CD4-positive, alpha-beta T cell treated with Interleukin-10 for 1 hour (primary cell): Measurements from ENCODE around the gene SEL1L2.

Experiments used
- DNase-seq: peaks from one replicate; pipeline ENCODE4 v3.0.0-alpha.2; 2020

The SEL1L2 gene

GRCh38 chr20:13809373-13809772, 181.0 kb downstream of the SEL1L2 start:
- DNase-seq = no peak

- DNase-seq = no peak
These were observed 189.7 kb downstream of the SEL1L2 start for GRCh38 chr20:13800728-13801134.

- no peak for DNase-seq
These were observed 190.4 kb downstream of the SEL1L2 start for GRCh38 chr20:13799974-13800373.
